HG03342 (cell line): Measurements from ENCODE around the gene JPH3.

Experiments
- ATAC-seq: cut with Tn5 transposase; IDR thresholded peaks from one replicate; pipeline ENCODE4 v1.9.1; 2021; ENCODE audit warnings: mild to moderate bottlenecking, moderate library complexity; ENCODE audit not compliant: unreplicated experiment

Gene JPH3

GRCh38 chr16:87598431-87598830, 3.9 kb upstream of the JPH3 start:
- ATAC-seq, result no peak

DNA sequence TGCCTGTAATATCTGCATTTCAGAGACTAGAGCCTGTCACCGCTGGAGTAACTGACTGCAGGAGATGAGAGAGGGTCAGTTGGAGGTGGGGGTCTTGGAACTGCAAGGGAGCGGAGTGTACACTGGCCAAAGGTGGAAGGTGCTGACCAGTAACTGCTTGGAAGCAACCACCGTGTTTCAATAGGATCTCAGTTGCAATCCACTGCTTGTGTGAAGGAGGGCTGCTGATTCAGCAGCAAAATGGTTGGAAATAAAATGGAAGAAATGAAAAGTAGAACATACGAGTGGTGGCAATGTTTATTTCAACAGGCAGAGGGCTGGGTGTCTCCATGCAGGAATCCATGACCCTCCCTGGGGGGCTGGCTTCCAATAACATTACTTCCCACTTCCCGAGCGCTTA, 2.1 kb upstream of the JPH3 start:
- ATAC-seq, result no peak

DNA sequence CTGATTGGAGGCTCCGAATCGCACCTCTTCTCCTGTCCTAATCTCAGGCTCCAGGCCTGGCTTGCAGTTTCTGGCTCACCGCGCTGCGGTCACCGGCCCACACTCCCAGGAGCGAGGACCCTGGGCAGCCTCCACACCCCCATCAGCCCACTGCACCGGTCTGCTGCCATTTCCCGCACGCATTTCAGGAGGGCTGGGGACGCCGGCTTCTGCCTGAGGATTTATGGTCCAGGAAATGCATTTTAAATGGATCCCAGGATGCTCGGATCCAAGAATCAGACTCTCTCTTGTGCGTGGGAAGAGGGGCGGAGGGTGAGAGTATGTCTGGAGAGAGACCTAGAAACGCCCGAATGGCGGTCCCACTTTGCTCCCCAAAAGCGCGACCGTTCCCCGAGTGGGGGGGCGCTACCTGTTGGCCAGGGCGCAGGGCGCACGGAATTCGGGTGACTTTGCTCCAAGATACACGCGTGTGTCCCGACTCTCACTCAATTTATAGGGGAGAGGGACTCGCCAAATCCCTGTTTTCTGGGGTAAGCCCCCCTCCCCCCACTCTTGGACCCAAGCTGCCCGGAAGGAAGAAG, 817 bp upstream of the JPH3 start:
- no peak for ATAC-seq

DNA sequence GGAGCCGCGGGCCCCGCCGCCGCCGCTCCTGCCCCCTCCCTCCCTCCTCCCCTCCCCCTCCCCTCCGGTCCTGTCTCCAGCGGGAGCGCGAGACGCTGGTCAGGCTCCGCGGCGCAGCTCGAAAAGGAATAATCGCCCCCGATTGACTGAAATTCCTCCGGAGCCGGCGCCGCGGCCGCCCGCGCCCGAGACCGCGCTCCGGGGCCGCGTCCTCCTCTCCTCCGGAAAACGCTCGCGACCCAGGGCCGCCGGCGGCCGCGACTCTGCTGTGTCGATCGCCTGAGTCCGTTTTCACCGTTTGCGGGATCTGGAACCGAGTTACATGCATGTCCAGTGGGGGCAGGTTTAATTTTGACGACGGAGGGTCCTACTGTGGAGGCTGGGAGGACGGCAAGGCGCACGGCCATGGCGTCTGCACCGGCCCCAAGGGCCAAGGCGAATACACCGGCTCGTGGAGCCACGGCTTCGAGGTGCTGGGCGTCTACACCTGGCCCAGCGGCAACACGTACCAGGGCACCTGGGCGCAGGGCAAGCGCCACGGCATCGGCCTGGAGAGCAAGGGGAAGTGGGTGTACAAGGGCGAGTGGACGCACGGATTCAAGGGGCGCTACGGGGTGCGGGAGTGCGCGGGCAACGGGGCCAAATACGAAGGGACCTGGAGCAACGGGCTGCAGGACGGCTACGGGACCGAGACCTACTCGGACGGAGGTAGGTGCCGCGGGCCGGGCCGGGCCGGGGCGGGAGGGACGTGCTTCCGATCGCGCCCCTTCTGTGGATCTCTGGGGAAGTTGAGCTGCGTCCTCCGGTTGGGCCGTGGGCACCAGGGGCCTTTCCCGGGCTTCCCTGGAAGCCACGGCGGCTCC, 744 bp downstream of the JPH3 start:
- no peak for ATAC-seq

GRCh38 chr16:87603684-87604633, 1.7 kb downstream of the JPH3 start:
- ATAC-seq, result no peak

DNA sequence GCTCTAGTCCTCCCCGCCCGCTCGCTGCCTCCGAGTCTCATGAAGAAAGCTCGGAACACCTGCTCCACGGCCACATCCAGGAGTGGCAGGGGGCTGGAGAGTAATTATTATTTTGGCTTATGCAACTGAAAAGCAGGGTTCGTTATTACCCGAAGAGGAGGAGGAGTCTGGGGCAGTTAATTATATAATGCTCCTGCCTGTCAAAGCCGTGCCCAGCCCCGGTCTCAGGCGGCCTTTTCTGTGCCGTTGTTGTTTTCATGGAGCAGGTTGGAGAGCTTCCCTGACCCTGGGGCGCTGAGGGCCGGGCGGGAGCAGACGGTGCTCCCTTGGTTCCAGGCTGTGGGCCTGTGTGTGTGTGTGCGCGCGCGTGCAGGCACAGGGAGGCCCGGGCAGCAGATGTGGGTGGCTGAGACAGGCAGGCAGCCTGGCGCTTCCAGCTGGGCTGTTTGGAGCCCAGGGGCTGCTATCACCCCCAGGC, 2.4 kb downstream of the JPH3 start:
- ATAC-seq, result no peak

GRCh38 chr16:87607223-87607622, 4.9 kb downstream of the JPH3 start:
- no peak for ATAC-seq

- ATAC-seq, result no peak
Measured at GRCh38 chr16:87607871-87608270, 5.6 kb downstream of the JPH3 start.

- ATAC-seq, result no peak
Measured at GRCh38 chr16:87608400-87608985, 6.2 kb downstream of the JPH3 start.

- no peak for ATAC-seq
Measured at GRCh38 chr16:87610026-87610425, 7.7 kb downstream of the JPH3 start.

DNA sequence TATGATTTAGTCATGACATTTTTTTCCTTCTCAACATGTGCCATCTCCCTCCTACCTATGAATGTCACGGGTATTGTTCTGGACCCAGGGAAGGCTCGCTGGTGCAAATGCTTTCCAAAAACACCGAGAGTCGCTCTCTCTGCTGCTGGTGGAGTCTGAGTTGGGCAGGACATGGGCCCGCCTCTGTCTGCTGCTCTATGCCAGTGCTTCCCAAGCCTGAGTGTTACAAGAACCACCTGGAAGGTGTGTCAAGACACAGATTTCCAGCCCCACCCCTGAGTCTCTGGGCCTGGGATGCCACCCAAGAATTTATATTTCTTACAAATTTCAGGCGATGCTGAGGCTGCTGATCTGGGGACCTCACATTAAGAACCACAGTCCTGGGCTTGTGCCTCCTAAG, 9.1 kb downstream of the JPH3 start:
- ATAC-seq, result no peak

GRCh38 chr16:87613961-87614360, 11.7 kb downstream of the JPH3 start:
- no peak for ATAC-seq

DNA sequence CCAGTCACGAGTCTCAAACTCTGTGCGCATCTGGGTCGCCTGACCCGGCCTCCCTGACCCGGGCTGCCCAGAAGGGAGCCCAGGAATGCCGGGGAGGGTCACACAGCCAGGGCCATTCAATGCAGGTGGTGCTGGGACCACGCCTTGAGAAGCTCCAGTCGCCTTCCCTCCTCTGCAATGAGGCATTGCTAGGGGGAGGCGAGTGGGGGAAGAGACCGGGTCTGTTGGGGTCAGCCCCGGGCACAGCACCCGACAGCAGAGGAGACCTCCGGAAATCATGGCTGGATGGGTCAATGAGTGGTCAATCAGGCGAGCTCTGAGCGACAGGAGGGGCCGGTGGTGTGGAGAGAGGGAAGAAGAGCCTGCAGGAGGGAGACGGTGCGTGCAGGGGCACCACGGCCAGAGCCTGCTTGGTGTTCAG, 13.3 kb downstream of the JPH3 start:
- no peak for ATAC-seq

DNA sequence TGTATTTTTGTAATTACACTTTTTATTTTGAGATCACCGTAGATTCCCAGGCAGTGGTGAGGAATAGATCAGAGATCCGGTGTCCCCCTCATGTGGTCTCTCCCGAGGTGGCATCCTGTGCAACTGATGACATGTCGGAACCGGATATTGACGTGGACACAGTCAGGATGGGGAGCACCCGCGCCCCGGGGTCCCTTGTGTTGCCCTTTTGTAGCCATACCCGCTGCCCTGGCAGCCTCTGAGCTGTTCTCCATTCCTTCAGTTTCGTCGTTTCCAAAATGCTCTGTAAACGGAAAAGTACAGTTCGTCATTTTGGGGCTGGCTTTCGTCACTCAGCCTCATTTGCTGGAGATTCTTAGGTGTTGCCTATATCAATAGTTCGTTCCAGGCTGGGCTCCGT, 14.2 kb downstream of the JPH3 start:
- no peak for ATAC-seq

DNA sequence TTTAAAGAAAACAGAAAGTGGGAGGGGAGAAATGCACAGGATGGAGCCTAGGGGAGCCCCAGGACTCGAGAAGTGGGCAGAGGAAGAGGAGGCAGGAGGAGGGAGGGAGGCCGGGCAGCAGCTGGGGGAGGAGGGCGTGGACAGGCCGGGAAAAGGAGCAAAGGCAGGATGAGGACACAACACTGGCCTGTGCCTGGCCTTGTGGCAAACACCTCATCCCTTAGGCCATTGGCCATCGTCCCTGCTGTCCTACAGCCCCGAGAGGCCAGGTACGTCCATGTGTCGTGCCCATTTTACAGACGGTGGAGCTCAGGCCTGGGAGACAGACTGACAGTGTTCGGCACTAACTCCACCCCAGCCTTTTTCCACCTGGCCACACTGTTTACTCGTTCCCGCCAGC, 15.9 kb downstream of the JPH3 start:
- no peak for ATAC-seq

DNA sequence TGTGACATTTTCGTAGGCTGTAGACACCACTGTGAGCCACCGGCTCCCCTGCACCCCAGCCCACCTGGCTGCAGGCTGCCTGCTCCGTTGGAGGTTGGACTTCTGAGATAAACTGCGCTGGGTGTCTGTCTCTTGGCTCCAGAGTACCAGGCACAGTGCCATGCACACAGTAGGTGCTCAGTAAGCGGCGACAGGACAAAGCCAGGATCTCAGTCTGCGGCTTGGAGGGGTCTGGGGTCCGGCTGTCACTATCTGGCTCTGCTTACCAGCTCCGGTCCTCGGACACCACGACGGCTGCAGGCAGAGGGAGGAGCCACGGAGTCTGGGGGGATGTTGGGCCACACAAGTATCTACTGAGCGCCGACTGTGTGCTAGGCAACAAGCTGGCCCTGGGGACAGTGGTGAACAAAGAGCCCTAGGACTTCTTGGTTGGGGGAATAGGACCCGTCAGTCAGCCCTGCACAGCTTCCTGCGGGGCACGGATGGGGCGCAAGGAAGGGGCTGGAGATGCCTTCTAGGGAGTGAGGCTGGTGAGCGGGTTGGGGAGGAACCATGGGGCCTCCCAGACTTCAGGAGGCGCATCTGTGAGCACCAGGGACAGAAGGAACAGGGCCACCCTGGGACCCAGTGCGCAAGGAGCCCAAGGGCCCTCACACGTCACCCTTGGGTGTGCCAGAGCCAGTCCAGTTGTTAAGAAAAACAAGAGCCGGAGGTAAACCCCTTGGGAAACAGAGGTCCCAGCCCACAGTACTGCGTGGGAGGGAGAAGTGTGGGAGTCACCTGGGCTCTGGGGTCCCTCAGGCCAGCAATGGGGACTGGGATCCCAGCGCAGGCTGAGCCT, 17.3 kb downstream of the JPH3 start:
- ATAC-seq, result no peak

- ATAC-seq, result no peak
Measured at GRCh38 chr16:87620201-87620495, 17.8 kb downstream of the JPH3 start.

DNA sequence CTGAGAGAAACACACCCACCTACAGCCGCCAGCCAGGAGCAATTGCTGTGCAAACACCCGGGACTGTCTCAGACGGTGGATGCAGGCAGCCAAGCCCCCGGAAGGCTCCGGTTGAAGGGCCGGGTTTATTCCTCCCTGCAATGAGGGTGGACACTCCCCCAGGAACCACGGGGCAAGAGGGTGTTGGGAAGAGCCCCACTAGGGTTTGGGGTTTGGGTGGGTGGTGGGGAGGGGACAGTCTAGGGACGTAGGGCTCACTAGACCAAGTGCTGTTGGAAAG, 19.2 kb downstream of the JPH3 start:
- ATAC-seq, result no peak

DNA sequence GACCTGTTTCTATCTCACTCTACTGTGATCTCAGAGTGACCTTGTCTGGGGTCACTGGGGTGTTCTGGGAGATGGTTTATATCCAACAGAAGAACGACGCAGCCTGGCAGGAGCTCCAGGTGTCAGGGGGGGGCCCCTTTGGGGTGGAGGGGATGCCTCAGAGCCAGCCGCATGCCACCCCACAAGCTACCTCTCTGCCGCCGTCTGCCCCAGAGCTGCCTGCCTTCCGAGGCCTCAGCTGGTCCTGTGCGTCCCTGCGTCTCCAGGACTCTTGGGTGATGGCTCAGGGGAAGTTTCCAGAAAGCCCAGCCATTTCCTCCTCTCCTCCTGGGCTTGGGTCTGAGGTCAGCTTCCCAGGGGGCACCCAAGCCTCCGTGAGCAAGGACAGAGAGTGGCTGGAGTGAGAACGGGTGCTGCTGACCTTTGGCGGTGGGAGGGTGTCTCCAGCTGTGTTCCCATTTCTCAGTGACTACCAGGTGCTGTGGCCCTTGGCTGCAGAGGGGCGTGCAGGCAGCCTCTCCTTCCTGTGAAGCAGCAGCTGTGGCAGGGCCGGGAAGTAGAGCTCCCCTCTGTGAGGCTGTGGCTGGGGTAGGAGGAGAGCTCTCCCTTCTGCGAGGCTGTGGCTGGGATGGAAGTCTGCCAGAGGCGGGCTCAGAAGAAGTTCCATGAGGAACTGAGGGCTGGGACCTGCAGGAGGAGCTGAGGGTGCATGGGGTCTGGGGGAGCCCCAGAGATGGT, 19.8 kb downstream of the JPH3 start:
- no peak for ATAC-seq

GRCh38 chr16:87622756-87623319, 20.5 kb downstream of the JPH3 start:
- no peak for ATAC-seq
